ENCODE results near the gene NT5C3B.

Gene NT5C3B

DNA sequence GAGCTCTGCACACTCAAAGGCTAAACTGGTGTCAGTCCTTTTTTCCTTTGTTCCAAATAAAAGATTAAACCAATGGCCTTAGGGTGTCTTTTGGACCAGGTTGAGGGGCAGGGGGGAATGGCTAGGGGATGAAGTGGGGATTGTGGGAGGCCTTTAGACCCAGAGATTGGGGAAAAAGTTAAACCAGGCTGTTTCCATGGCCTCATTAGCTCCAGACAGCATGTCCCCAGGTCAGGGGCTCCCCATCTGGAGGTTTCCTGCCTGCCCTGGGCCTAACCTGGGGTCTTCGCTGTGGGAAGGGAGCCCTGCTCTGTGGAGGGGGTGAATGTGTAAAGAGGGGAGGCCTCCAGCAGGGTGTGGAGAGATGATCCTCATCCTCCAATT lies 12.9 kb downstream of the NT5C3B start:
- Histone ChIP-seq H3K9ac (ENCODE audit: low read length) (no peak overlapping the region), H3F3A (ENCODE audit: insufficient read depth) (no peaks in the 10 kb centered on the region), H3K79me2 (ENCODE audit: insufficient read depth, low read length) (no peaks in the 10 kb centered on the region), H3K27ac (ENCODE audit: low read depth, low read length) (no peak overlapping the region), H3K4me2 (ENCODE audit: low read depth, low read length, poor library complexity, severe bottlenecking) (no peak overlapping the region), H3K4me3 (ENCODE audit: insufficient read depth, low read length, poor library complexity, severe bottlenecking) (no peak overlapping the region), H3K9me3 (ENCODE audit: insufficient read depth, low read length) (no peaks in the 10 kb centered on the region), H3K36me3 (ENCODE audit: low read length) (0 out of 2 replicates have a peak, but pooled peaks cover 2% of the 10 kb centered on the region), H2AFZ (ENCODE audit: low read depth, low read length, severe bottlenecking) (no peak overlapping the region), H3K9me2 (replicated peaks; ENCODE audit: insufficient read depth, low read length) (no peaks in the 10 kb centered on the region), H4K20me1 (ENCODE audit: low read depth, low read length) (no peaks in the 10 kb centered on the region), H3K27me3 (ENCODE audit: low read length) (no peaks in the 10 kb centered on the region)
- TF ChIP-seq, protein P1, sequence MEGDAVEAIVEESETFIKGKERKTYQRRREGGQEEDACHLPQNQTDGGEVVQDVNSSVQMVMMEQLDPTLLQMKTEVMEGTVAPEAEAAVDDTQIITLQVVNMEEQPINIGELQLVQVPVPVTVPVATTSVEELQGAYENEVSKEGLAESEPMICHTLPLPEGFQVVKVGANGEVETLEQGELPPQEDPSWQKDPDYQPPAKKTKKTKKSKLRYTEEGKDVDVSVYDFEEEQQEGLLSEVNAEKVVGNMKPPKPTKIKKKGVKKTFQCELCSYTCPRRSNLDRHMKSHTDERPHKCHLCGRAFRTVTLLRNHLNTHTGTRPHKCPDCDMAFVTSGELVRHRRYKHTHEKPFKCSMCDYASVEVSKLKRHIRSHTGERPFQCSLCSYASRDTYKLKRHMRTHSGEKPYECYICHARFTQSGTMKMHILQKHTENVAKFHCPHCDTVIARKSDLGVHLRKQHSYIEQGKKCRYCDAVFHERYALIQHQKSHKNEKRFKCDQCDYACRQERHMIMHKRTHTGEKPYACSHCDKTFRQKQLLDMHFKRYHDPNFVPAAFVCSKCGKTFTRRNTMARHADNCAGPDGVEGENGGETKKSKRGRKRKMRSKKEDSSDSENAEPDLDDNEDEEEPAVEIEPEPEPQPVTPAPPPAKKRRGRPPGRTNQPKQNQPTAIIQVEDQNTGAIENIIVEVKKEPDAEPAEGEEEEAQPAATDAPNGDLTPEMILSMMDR (IDR thresholded peaks at IDR 0.05; ENCODE audit: insufficient read depth, low read length, poor library complexity, severe bottlenecking), result no peak
- no peak for TF ChIP-seq EZH2phosphoT487 (conservative IDR thresholded peaks at IDR 0.05; ENCODE audit: low read length)

DNA sequence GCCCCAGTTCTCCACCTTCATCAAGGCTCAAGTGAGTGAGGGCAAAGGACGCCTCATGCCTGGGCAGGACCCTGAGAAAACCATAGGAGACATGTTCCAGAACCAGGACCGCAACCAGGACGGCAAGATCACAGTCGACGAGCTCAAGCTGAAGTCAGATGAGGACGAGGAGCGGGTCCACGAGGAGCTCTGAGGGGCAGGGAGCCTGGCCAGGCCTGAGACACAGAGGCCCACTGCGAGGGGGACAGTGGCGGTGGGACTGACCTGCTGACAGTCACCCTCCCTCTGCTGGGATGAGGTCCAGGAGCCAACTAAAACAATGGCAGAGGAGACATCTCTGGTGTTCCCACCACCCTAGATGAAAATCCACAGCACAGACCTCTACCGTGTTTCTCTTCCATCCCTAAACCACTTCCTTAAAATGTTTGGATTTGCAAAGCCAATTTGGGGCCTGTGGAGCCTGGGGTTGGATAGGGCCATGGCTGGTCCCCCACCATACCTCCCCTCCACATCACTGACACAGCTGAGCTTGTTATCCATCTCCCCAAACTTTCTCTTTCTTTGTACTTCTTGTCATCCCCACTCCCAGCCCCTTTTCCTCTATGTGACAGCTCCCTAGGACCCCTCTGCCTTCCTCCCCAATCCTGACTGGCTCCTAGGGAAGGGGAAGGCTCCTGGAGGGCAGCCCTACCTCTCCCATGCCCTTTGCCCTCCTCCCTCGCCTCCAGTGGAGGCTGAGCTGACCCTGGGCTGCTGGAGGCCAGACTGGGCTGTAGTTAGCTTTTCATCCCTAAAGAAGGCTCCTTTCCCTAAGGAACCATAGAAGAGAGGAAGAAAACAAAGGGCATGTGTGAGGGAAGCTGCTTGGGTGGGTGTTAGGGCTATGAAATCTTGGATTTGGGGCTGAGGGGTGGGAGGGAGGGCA lies 13.6 kb downstream of the NT5C3B start:
- Histone ChIP-seq H3K36me3 (ENCODE audit: low read length) (no peaks in the 10 kb centered on the region), H4K20me1 (ENCODE audit: low read depth, low read length) (no peaks in the 10 kb centered on the region)

DNA sequence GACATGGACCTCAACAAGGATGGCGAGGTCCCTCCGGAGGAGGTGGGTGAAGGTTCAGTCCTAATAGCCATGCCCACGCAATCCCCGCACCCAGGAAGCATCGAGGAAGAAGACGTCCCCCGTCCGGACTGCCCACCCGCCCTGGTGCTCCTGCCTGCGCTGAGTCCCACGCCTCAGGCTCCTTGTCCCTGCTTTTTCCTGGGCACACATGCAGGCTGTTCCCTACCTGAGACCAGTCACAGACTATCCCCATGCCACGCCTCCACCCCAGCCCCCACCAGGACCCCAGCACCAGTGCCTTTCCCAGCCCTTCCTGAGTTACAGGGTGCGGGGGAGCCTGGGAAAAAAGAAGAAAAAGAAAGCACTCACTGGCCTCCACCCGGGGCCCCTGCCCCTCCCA lies 14.3 kb downstream of the NT5C3B start:
- no peaks in the 10 kb centered on the region for H4K20me1 ChIP-seq (ENCODE audit: low read depth, low read length)
- no peak for TF ChIP-seq EZH2phosphoT487 (conservative IDR thresholded peaks at IDR 0.05; ENCODE audit: low read length)
- TF ChIP-seq, protein P1 (IDR thresholded peaks at IDR 0.05; ENCODE audit: insufficient read depth, low read length, poor library complexity, severe bottlenecking), result no peak
- no peak overlapping the region for H3K9ac ChIP-seq (ENCODE audit: low read length)
- no peaks in the 10 kb centered on the region for H3K27me3 ChIP-seq (ENCODE audit: low read length)
- H3F3A ChIP-seq (ENCODE audit: insufficient read depth), result no peaks in the 10 kb centered on the region
- H3K9me2 ChIP-seq (replicated peaks; ENCODE audit: insufficient read depth, low read length), result no peaks in the 10 kb centered on the region
- H3K4me2 ChIP-seq (ENCODE audit: low read depth, low read length, poor library complexity, severe bottlenecking), result no peak overlapping the region
- no peaks in the 10 kb centered on the region for H3K79me2 ChIP-seq (ENCODE audit: insufficient read depth, low read length)
- H3K9me3 ChIP-seq (ENCODE audit: insufficient read depth, low read length), result no peaks in the 10 kb centered on the region
- H3K27ac ChIP-seq (ENCODE audit: low read depth, low read length), result no peak overlapping the region
- H2AFZ ChIP-seq (ENCODE audit: low read depth, low read length, severe bottlenecking), result no peak overlapping the region
- no peaks in the 10 kb centered on the region for H3K36me3 ChIP-seq (ENCODE audit: low read length)
- no peak overlapping the region for H3K4me3 ChIP-seq (ENCODE audit: insufficient read depth, low read length, poor library complexity, severe bottlenecking)

More for the DNA sequence above, 13.6 kb downstream of the NT5C3B start:
- Histone ChIP-seq H3K79me2 (ENCODE audit: insufficient read depth, low read length) (no peaks in the 10 kb centered on the region), H3K9me2 (replicated peaks; ENCODE audit: insufficient read depth, low read length) (no peaks in the 10 kb centered on the region), H2AFZ (ENCODE audit: low read depth, low read length, severe bottlenecking) (no peak overlapping the region), H3F3A (ENCODE audit: insufficient read depth) (no peaks in the 10 kb centered on the region), H3K27ac (ENCODE audit: low read depth, low read length) (no peak overlapping the region), H3K9me3 (ENCODE audit: insufficient read depth, low read length) (no peaks in the 10 kb centered on the region), H3K4me2 (ENCODE audit: low read depth, low read length, poor library complexity, severe bottlenecking) (no peak overlapping the region), H3K4me3 (ENCODE audit: insufficient read depth, low read length, poor library complexity, severe bottlenecking) (no peak overlapping the region), H3K27me3 (ENCODE audit: low read length) (no peaks in the 10 kb centered on the region), H3K9ac (ENCODE audit: low read length) (no peak overlapping the region)
- no peak for TF ChIP-seq EZH2phosphoT487 (conservative IDR thresholded peaks at IDR 0.05; ENCODE audit: low read length)
- TF ChIP-seq, protein P1 (IDR thresholded peaks at IDR 0.05; ENCODE audit: insufficient read depth, low read length, poor library complexity, severe bottlenecking), result no peak
